ENCODE results near the gene PCDH1. TPM values are rescaled to one million over a fixed set of nuclear protein-coding genes. Genes with fewer than 3 reads are reported as not detected.

Gene PCDH1
- total RNA-seq, 1 donor, result 1.4 TPM

DNA sequence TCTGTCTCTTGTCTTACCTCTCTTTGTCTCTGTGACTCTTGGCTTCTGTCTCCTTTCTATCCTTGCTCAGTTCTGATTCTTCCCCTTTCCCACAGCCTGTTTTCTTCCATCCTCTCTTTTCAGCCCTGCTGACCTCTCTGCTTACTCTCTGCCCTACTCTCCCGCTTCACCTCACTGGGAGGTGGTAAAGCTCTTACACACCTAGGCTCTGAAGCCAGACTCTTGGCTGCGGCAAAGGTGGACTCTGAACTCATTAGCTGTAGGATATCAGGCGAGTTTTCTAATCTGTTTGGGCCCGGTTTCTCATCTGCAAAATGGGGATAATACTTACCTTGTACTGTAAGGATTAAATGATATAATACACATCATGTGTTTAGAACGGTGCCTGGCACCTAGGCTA is 11.1 kb downstream of the PCDH1 start:
- no peaks in the 10 kb centered on the region for H3K4me1 ChIP-seq (ENCODE audit: insufficient read depth, low read length)
- no peaks in the 10 kb centered on the region for H3K79me2 ChIP-seq (ENCODE audit: insufficient read depth, low read length)
- DNase-seq (ENCODE audit: insufficient read length, low spot score, missing footprints), result peak; percentile 29
- TF ChIP-seq, protein P1, sequence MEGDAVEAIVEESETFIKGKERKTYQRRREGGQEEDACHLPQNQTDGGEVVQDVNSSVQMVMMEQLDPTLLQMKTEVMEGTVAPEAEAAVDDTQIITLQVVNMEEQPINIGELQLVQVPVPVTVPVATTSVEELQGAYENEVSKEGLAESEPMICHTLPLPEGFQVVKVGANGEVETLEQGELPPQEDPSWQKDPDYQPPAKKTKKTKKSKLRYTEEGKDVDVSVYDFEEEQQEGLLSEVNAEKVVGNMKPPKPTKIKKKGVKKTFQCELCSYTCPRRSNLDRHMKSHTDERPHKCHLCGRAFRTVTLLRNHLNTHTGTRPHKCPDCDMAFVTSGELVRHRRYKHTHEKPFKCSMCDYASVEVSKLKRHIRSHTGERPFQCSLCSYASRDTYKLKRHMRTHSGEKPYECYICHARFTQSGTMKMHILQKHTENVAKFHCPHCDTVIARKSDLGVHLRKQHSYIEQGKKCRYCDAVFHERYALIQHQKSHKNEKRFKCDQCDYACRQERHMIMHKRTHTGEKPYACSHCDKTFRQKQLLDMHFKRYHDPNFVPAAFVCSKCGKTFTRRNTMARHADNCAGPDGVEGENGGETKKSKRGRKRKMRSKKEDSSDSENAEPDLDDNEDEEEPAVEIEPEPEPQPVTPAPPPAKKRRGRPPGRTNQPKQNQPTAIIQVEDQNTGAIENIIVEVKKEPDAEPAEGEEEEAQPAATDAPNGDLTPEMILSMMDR (IDR thresholded peaks at IDR 0.05; ENCODE audit: extremely low read depth, low read depth, low read length), result no peak
- H3K27me3 ChIP-seq (ENCODE audit: insufficient read depth, low read length), result peaks cover 9% of the 10 kb centered on the region
- H2AFZ ChIP-seq (ENCODE audit: low read length), result no peak overlapping the region
- no peaks in the 10 kb centered on the region for H3K36me3 ChIP-seq (ENCODE audit: insufficient read depth, low read length)
- H4K20me1 ChIP-seq (ENCODE audit: insufficient read depth, low read length), result no peaks in the 10 kb centered on the region
- H3K27ac ChIP-seq (ENCODE audit: low read depth, low read length), result no peak overlapping the region
- H3K4me2 ChIP-seq (ENCODE audit: insufficient read depth, low read length), result no peak overlapping the region
- no peaks in the 10 kb centered on the region for H3K9me3 ChIP-seq (ENCODE audit: low read depth, low read length)
- H3K4me3 ChIP-seq (ENCODE audit: insufficient read depth, low read length), result no peak overlapping the region

DNA sequence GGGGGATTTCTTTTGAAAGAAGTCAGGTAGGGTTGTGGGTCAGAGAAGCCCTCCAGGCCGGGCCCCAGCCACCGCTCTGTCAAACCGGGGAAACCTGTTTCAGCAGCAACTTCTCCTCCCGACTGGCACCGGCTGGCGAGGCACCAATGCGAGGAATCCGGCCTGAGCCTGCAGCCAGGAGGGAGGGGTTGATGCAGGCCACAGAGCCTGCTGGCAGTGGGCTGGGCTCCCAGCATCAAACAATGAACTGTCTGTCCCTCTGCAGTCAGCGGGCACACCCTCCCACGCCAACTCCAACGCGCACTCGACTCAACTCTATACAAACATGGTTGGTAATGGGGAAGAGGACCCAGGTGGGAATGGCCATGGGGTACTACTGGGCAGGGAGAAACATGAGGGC is 12.1 kb downstream of the PCDH1 start:
- no peaks in the 10 kb centered on the region for H3K4me1 ChIP-seq (ENCODE audit: insufficient read depth, low read length)
- H3K27ac ChIP-seq (ENCODE audit: low read depth, low read length), result no peak overlapping the region
- H3K27me3 ChIP-seq (ENCODE audit: insufficient read depth, low read length), result peaks cover 6% of the 10 kb centered on the region
- TF ChIP-seq, protein P1 (IDR thresholded peaks at IDR 0.05; ENCODE audit: extremely low read depth, low read depth, low read length), result no peak
- DNase-seq (ENCODE audit: insufficient read length, low spot score, missing footprints), result peak; percentile 41
- H3K4me3 ChIP-seq (ENCODE audit: insufficient read depth, low read length), result no peak overlapping the region
- H3K4me2 ChIP-seq (ENCODE audit: insufficient read depth, low read length), result no peak overlapping the region
- H2AFZ ChIP-seq (ENCODE audit: low read length), result no peak overlapping the region
- no peaks in the 10 kb centered on the region for H3K79me2 ChIP-seq (ENCODE audit: insufficient read depth, low read length)
- H3K36me3 ChIP-seq (ENCODE audit: insufficient read depth, low read length), result no peaks in the 10 kb centered on the region
- no peaks in the 10 kb centered on the region for H3K9me3 ChIP-seq (ENCODE audit: low read depth, low read length)
- no peaks in the 10 kb centered on the region for H4K20me1 ChIP-seq (ENCODE audit: insufficient read depth, low read length)

GRCh38 chr5:141865406-141865805 is 12.8 kb downstream of the PCDH1 start:
- Histone ChIP-seq H3K4me3 (ENCODE audit: insufficient read depth, low read length) (no peak overlapping the region), H3K27me3 (ENCODE audit: insufficient read depth, low read length) (peaks cover 4% of the 10 kb centered on the region), H3K79me2 (ENCODE audit: insufficient read depth, low read length) (no peaks in the 10 kb centered on the region), H3K4me2 (ENCODE audit: insufficient read depth, low read length) (no peak overlapping the region), H2AFZ (ENCODE audit: low read length) (no peak overlapping the region), H4K20me1 (ENCODE audit: insufficient read depth, low read length) (no peaks in the 10 kb centered on the region), H3K27ac (ENCODE audit: low read depth, low read length) (no peak overlapping the region), H3K36me3 (ENCODE audit: insufficient read depth, low read length) (no peaks in the 10 kb centered on the region), H3K4me1 (ENCODE audit: insufficient read depth, low read length) (no peaks in the 10 kb centered on the region), H3K9me3 (ENCODE audit: low read depth, low read length) (no peaks in the 10 kb centered on the region)
- DNase-seq (ENCODE audit: insufficient read length, low spot score, missing footprints), result peak; percentile 74
- TF ChIP-seq, protein P1 (IDR thresholded peaks at IDR 0.05; ENCODE audit: extremely low read depth, low read depth, low read length), result no peak

GRCh38 chr5:141864371-141865370 is 13.5 kb downstream of the PCDH1 start:
- Histone ChIP-seq H3K27ac (ENCODE audit: low read depth, low read length) (no peak overlapping the region), H3K79me2 (ENCODE audit: insufficient read depth, low read length) (no peaks in the 10 kb centered on the region), H4K20me1 (ENCODE audit: insufficient read depth, low read length) (no peaks in the 10 kb centered on the region), H3K27me3 (ENCODE audit: insufficient read depth, low read length) (peaks cover 8% of the 10 kb centered on the region), H3K9me3 (ENCODE audit: low read depth, low read length) (no peaks in the 10 kb centered on the region), H2AFZ (ENCODE audit: low read length) (no peak overlapping the region), H3K4me1 (ENCODE audit: insufficient read depth, low read length) (no peaks in the 10 kb centered on the region), H3K36me3 (ENCODE audit: insufficient read depth, low read length) (no peaks in the 10 kb centered on the region), H3K4me2 (ENCODE audit: insufficient read depth, low read length) (no peak overlapping the region), H3K4me3 (ENCODE audit: insufficient read depth, low read length) (no peak overlapping the region)
- DNase-seq (ENCODE audit: insufficient read length, low spot score, missing footprints), result peak; percentile 77
- TF ChIP-seq, protein P1 (IDR thresholded peaks at IDR 0.05; ENCODE audit: extremely low read depth, low read depth, low read length), result no peak

Measured in osteoblast (primary cell).